ENCODE measurements around the gene WDFY2. TPM values are rescaled to one million over a fixed set of nuclear protein-coding genes. Genes with fewer than 3 reads are reported as not detected.

The WDFY2 gene
- total RNA-seq, 1 experiment from 2014 or later, result 45.5 TPM

DNA sequence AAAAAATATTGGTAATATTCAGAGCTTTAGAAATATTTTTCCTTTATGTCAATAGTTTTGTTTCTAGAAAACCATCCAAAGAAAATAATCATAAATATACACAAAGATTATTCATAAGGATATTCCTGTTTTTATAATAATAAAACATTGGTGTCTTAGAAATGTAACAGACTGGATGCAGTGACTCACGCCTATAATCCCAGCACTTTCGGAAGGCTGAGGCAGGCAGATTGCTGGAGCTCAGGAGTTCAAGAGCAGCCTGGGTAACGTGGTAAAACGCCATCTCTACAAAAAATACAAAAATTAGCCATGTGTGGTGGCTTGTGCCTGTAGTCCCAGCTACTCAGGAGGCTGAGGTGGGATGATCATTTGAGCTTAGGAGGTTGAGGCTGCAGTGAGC, 112.9 kb downstream of the WDFY2 start:
- ChIA-PET CTCF (no interaction called here), POLR2A (ENCODE audit: low non-redundant PET) (interaction anchor here (0.6 kb wide), 1 partner anchor 10 kb away, joined by 3 read pairs; no protein-coding TSS in a partner anchor)
- no peaks in the 10 kb centered on the region for H3K4me1 ChIP-seq (ENCODE audit: insufficient read depth, low read length, poor library complexity, severe bottlenecking)
- intact Hi-C loops (cut with micrococcal nuclease; ENCODE audit: unreplicated experiment), result no loop called here
- no peaks in the 10 kb centered on the region for H3K9me3 ChIP-seq (ENCODE audit: low read depth, low read length, poor library complexity, severe bottlenecking)
- DNase-seq (ENCODE audit: low spot score), result no peak
- TF ChIP-seq EZH2 (IDR thresholded peaks at IDR 0.05; ENCODE audit: borderline replicate concordance, low read depth, low read length, poor library complexity, severe bottlenecking) (no peak), CTCF (conservative IDR thresholded peaks at IDR 0.05; ENCODE audit: low read depth, low read length) (no peak)
- no peaks in the 10 kb centered on the region for H3K27me3 ChIP-seq (replicated peaks; ENCODE audit: insufficient read depth, low read depth, low read length, poor library complexity)
- no TSS peak for BruUV-seq (replicated peaks)
- H3K27ac ChIP-seq (ENCODE audit: low read depth, low read length, poor library complexity, severe bottlenecking), result no peak overlapping the region
- H3K4me3 ChIP-seq (ENCODE audit: low read depth, low read length, poor library complexity, severe bottlenecking), result no peak overlapping the region
- H3K36me3 ChIP-seq (ENCODE audit: insufficient read depth, low read length, poor library complexity, severe bottlenecking), result no peaks in the 10 kb centered on the region

DNA sequence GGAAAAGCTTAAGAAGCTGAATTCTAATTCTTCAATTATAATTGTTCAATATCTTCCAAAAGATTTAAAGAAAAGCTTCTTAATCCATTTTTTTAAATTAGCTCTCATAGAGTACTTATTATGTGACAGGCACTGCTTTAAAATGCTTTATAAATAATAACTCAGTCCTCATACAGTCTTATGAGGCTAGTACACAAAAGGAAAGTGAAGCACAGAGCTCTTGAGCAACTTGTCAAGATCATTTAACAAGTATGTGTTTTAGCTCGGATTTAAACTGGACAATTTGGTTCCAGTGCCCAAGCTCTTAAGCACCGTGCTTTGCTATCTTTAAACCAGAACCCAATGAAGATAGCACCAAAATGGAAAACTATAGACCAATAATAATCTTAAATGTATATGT, 113.6 kb downstream of the WDFY2 start:
- intact Hi-C loops (cut with micrococcal nuclease; ENCODE audit: unreplicated experiment), result no loop called here
- POLR2A ChIA-PET (ENCODE audit: low non-redundant PET), result interaction anchor here (0.6 kb wide), 1 partner anchor 11 kb away, joined by 3 read pairs; no protein-coding TSS in a partner anchor
- no TSS peak for BruUV-seq (replicated peaks)

DNA sequence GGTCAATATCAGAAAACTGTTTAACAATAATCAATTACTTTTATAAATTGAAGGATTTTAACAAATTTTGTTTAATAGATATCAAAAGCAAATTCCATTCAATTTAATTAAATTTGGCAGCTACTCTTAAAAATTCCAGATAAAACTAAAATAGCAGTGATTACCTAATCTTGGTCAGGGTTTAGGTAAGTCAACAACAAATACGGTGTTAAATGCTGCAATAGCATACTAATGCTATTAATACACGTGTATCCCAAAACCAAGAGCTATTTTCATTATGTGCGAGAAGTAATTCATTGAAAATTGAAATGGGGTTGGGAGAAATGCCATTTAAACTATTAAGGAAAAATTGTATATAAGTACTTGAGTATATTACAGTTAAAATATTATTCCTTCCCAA, 114.1 kb downstream of the WDFY2 start:
- Histone ChIP-seq H3K27ac (ENCODE audit: low read depth, low read length, poor library complexity, severe bottlenecking) (no peak overlapping the region), H3K4me1 (ENCODE audit: insufficient read depth, low read length, poor library complexity, severe bottlenecking) (no peaks in the 10 kb centered on the region), H3K4me3 (ENCODE audit: low read depth, low read length, poor library complexity, severe bottlenecking) (no peak overlapping the region), H3K36me3 (ENCODE audit: insufficient read depth, low read length, poor library complexity, severe bottlenecking) (peaks cover 2% of the 10 kb centered on the region), H3K27me3 (replicated peaks; ENCODE audit: insufficient read depth, low read depth, low read length, poor library complexity) (no peaks in the 10 kb centered on the region), H3K9me3 (ENCODE audit: low read depth, low read length, poor library complexity, severe bottlenecking) (no peaks in the 10 kb centered on the region)
- no peak for DNase-seq (ENCODE audit: low spot score)
- BruUV-seq (replicated peaks), result no TSS peak
- ChIA-PET POLR2A (ENCODE audit: low non-redundant PET) (no interaction called here), CTCF (no interaction called here)
- intact Hi-C loops (cut with micrococcal nuclease; ENCODE audit: unreplicated experiment), result no loop called here
- TF ChIP-seq CTCF (conservative IDR thresholded peaks at IDR 0.05; ENCODE audit: low read depth, low read length) (no peak), EZH2 (IDR thresholded peaks at IDR 0.05; ENCODE audit: borderline replicate concordance, low read depth, low read length, poor library complexity, severe bottlenecking) (no peak)

More for the DNA sequence above, 113.6 kb downstream of the WDFY2 start:
- Histone ChIP-seq H3K4me3 (ENCODE audit: low read depth, low read length, poor library complexity, severe bottlenecking) (no peak overlapping the region), H3K36me3 (ENCODE audit: insufficient read depth, low read length, poor library complexity, severe bottlenecking) (no peaks in the 10 kb centered on the region), H3K9me3 (ENCODE audit: low read depth, low read length, poor library complexity, severe bottlenecking) (no peaks in the 10 kb centered on the region), H3K4me1 (ENCODE audit: insufficient read depth, low read length, poor library complexity, severe bottlenecking) (no peaks in the 10 kb centered on the region), H3K27ac (ENCODE audit: low read depth, low read length, poor library complexity, severe bottlenecking) (no peak overlapping the region), H3K27me3 (replicated peaks; ENCODE audit: insufficient read depth, low read depth, low read length, poor library complexity) (no peaks in the 10 kb centered on the region)
- TF ChIP-seq CTCF (conservative IDR thresholded peaks at IDR 0.05; ENCODE audit: low read depth, low read length) (no peak), EZH2 (IDR thresholded peaks at IDR 0.05; ENCODE audit: borderline replicate concordance, low read depth, low read length, poor library complexity, severe bottlenecking) (no peak)
- CTCF ChIA-PET, result no interaction called here
- no peak for DNase-seq (ENCODE audit: low spot score)
